Measurements from ENCODE around the gene ANKMY1. TPM values are rescaled to one million over a fixed set of nuclear protein-coding genes. Genes with fewer than 3 reads are reported as not detected.
A peak's percentile ranks its signal among the peaks of the same experiment; 100 is the strongest.

The ANKMY1 gene
- total RNA-seq (10 to 100 TPM; 15.8 to 34.8 TPM), polyA plus RNA-seq (10 to 100 TPM in 1 of 2 donors, 1 to 10 TPM in 1; 9.3 to 13.9 TPM)
- long read RNA-seq, donor 1, full-length matches to known transcripts = 2 of 2 reads
- long read RNA-seq, donor 1, partial matches to known transcripts = 0 of 2 reads
- long read RNA-seq, donor 1, other reads (novel, unspliced or antisense) = 0 of 2 reads
- long read RNA-seq, donor 2, partial matches to known transcripts = 5 of 5 reads
- long read RNA-seq, donor 2, other reads (novel, unspliced or antisense) = 0 of 5 reads
- long read RNA-seq, donor 3, full-length matches to known transcripts = 3 of 3 reads
- long read RNA-seq, donor 3, partial matches to known transcripts = 0 of 3 reads
- long read RNA-seq, donor 3, other reads (novel, unspliced or antisense) = 0 of 3 reads
- long read RNA-seq, donor 4, full-length matches to known transcripts = 2 of 2 reads
- long read RNA-seq, donor 4, partial matches to known transcripts = 0 of 2 reads
- long read RNA-seq, donor 4, other reads (novel, unspliced or antisense) = 0 of 2 reads
- long read RNA-seq, donor 5 = 0 reads

- peak; percentile 66 to 80 (median 77) for DNase-seq
- ATAC-seq (ENCODE audit: insufficient read depth, low FRiP score) = peak; percentile 22
These were observed at the start of gene ANKMY1 for GRCh38 chr2:240557808-240558207. TSS of gene ANKMY1 (minus strand) at chr2:240557988. CDS start at chr2:240557335, 653 bp downstream.

DNA sequence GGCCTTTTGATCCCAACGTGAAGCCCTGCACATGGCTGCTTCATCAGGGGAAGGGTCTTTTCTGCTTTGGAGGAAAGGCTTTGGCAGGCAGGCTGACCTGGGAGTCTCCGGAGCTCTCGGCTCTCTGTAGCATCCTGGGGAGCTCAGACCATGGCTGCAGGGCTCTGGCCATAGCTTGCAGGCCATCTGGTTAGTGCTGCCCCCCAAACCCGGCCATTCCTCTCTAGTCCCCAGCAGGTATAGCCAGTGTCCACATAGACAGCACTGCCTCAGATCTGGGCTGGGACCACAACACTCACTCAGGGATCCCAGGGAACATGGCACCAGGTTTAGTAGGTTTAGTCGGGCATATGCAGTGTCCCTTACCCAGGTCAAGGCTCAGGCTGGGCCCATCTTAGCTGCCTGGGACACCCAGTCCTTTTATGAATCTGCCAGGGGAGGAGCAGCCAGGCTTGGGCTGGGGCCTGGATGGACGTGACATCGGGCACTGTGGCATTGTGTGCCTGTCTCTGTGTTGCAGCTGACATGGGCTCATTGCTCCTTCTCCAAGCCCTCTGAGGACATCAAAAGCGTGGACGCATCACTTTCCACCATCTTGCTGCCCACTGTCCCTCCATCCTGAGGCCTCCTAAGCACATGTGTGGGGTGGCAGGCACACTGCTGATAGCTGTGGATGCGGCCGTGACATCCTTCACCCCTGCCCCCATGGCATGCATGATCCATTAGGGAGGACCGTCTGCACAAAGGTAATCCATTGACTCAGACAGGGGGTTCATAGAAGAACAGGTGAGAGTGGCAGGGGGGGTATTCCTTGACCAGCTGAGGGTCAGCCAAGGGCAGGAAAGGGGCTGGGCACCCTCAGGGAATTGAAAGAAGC is 48.3 kb upstream of the ANKMY1 start:
- ATAC-seq (ENCODE audit: insufficient read depth, low FRiP score) = no peak
- H3K27ac ChIP-seq (ENCODE audit: low read depth in 1 of 2, low read length in 1 of 2) = no peak overlapping the region

More at GRCh38 chr2:240557808-240558207, at the start of gene ANKMY1:
- Histone ChIP-seq H3K9ac (ENCODE audit: insufficient read depth in 1 of 2, low read length in 2 of 2) (no peak within 1 kb of the TSS), H3K4me1 (ENCODE audit: control insufficient read depth in 5 of 5, insufficient read depth in 5 of 5, low read length in 5 of 5) (peaks cover 9 to 31% (median 16%) of the 10 kb centered on the region in 5 donors), H3K9me3 (ENCODE audit: control insufficient read depth in 4 of 4, insufficient read depth in 3 of 4, low read length in 3 of 4) (no peaks in the 10 kb centered on the region), H3K4me3 (no peak within 1 kb of the TSS), H3K27ac (ENCODE audit: low read depth in 1 of 2, low read length in 1 of 2) (no peak within 1 kb of the TSS), H3K27me3 (ENCODE audit: control insufficient read depth in 3 of 3, insufficient read depth in 3 of 3, low read length in 2 of 3) (no peaks in the 10 kb centered on the region), H3K36me3 (ENCODE audit: control insufficient read depth in 4 of 4, insufficient read depth in 4 of 4, low read length in 4 of 4) (peaks cover 0 to 12% (median 3%) of the 10 kb centered on the region in 4 donors)
- TF ChIP-seq, protein P1, sequence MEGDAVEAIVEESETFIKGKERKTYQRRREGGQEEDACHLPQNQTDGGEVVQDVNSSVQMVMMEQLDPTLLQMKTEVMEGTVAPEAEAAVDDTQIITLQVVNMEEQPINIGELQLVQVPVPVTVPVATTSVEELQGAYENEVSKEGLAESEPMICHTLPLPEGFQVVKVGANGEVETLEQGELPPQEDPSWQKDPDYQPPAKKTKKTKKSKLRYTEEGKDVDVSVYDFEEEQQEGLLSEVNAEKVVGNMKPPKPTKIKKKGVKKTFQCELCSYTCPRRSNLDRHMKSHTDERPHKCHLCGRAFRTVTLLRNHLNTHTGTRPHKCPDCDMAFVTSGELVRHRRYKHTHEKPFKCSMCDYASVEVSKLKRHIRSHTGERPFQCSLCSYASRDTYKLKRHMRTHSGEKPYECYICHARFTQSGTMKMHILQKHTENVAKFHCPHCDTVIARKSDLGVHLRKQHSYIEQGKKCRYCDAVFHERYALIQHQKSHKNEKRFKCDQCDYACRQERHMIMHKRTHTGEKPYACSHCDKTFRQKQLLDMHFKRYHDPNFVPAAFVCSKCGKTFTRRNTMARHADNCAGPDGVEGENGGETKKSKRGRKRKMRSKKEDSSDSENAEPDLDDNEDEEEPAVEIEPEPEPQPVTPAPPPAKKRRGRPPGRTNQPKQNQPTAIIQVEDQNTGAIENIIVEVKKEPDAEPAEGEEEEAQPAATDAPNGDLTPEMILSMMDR (IDR thresholded peaks at IDR 0.05; ENCODE audit: control extremely low read depth, extremely low read depth) = no peak
- 5 to 7% methylated on average over 43 to 47 of the region's 47 CpGs for WGBS, 2 donors

GRCh38 chr2:240604939-240605716 is 47.3 kb upstream of the ANKMY1 start:
- Histone ChIP-seq H3K36me3 (ENCODE audit: control insufficient read depth in 4 of 4, insufficient read depth in 4 of 4, low read length in 4 of 4) (no peaks in the 10 kb centered on the region), H3K27me3 (ENCODE audit: control insufficient read depth in 3 of 3, insufficient read depth in 3 of 3, low read length in 2 of 3) (no peaks in the 10 kb centered on the region), H3K27ac (ENCODE audit: low read depth in 1 of 2, low read length in 1 of 2) (no peak overlapping the region), H3K9ac (ENCODE audit: insufficient read depth in 1 of 2, low read length in 2 of 2) (no peak overlapping the region), H3K4me3 (no peak overlapping the region), H3K4me1 (ENCODE audit: control insufficient read depth in 5 of 5, insufficient read depth in 5 of 5, low read length in 5 of 5) (peaks cover 0 to 9% (median 5%) of the 10 kb centered on the region in 5 donors), H3K9me3 (ENCODE audit: control insufficient read depth in 4 of 4, insufficient read depth in 3 of 4, low read length in 3 of 4) (no peaks in the 10 kb centered on the region)
- ATAC-seq (ENCODE audit: insufficient read depth, low FRiP score) (no peak), DNase-seq (no peak)
- 90 to 91% methylated on average over 19 of the region's 19 CpGs for WGBS, 2 donors
- TF ChIP-seq, protein P1 (IDR thresholded peaks at IDR 0.05; ENCODE audit: control extremely low read depth, extremely low read depth) = no peak

More for the DNA sequence above, 48.3 kb upstream of the ANKMY1 start:
- peaks cover 0 to 9% (median 5%) of the 10 kb centered on the region in 5 donors for H3K4me1 ChIP-seq (ENCODE audit: control insufficient read depth in 5 of 5, insufficient read depth in 5 of 5, low read length in 5 of 5)
- H3K36me3 ChIP-seq (ENCODE audit: control insufficient read depth in 4 of 4, insufficient read depth in 4 of 4, low read length in 4 of 4) = no peaks in the 10 kb centered on the region
- H3K4me3 ChIP-seq = no peak overlapping the region
- no peaks in the 10 kb centered on the region for H3K9me3 ChIP-seq (ENCODE audit: control insufficient read depth in 4 of 4, insufficient read depth in 3 of 4, low read length in 3 of 4)
- 86 to 88% methylated on average over 12 of the region's 12 CpGs for WGBS, 2 donors
- TF ChIP-seq, protein P1 (IDR thresholded peaks at IDR 0.05; ENCODE audit: control extremely low read depth, extremely low read depth) = no peak
- H3K27me3 ChIP-seq (ENCODE audit: control insufficient read depth in 3 of 3, insufficient read depth in 3 of 3, low read length in 2 of 3) = no peaks in the 10 kb centered on the region
- H3K9ac ChIP-seq (ENCODE audit: insufficient read depth in 1 of 2, low read length in 2 of 2) = no peak overlapping the region
- DNase-seq = no peak
